HG02884 (cell line): Measurements from ENCODE around the gene HERC3.

ENCODE experiments used
- ATAC-seq: cut with Tn5 transposase; IDR thresholded peaks from one replicate; pipeline ENCODE4 v1.9.1; 2021; ENCODE audit warnings: mild to moderate bottlenecking, moderate library complexity; ENCODE audit not compliant: unreplicated experiment

HERC3 gene

GRCh38 chr4:88591787-88592599 is at the start of gene HERC3:
TSS of gene HERC3 (plus strand) at chr4:88592480. CDS start at chr4:88605824, 13,344 bp downstream.
- ATAC-seq: peak; percentile 93

- no peak for ATAC-seq
Observed at GRCh38 chr4:88549815-88550214, 42.5 kb upstream of the HERC3 start.

DNA sequence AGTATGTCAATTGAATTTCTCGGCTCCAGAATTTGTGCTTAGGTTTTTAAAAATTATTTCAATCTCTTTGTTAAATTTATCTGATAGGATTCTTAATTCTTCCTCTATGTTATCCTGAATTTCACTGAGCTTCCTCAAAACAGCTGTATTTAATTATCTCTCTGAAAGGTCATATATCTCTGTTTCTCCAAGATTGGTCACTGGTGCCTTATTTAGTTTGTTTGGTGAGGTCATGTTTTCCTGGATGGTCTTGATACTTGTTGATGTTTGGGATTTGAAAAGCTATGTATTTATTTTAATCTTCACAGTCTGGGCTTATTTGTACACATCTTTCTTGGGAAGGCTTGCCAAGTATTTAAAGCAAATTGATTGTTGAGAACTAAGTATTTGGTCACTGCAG is 24.7 kb upstream of the HERC3 start:
- no peak for ATAC-seq

DNA sequence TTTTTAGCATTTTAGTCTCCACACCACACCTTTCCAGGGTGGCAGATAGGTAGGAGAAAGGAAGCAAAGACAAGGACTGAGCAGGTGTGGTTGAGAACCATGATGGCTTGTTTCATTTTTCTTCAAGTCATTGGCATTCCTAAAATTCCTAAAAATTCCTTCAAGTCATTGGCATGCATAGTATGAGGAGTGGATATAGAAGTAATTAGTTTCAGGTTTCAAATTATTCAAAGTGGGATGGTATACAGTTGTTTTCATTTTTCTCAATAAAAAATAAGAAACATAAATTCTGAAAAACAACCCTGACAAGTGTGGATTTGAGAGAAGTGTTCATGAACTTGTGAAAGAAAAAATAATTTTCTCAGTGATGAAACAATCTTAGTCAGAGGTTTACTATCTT is 22.3 kb upstream of the HERC3 start:
- no peak for ATAC-seq

DNA sequence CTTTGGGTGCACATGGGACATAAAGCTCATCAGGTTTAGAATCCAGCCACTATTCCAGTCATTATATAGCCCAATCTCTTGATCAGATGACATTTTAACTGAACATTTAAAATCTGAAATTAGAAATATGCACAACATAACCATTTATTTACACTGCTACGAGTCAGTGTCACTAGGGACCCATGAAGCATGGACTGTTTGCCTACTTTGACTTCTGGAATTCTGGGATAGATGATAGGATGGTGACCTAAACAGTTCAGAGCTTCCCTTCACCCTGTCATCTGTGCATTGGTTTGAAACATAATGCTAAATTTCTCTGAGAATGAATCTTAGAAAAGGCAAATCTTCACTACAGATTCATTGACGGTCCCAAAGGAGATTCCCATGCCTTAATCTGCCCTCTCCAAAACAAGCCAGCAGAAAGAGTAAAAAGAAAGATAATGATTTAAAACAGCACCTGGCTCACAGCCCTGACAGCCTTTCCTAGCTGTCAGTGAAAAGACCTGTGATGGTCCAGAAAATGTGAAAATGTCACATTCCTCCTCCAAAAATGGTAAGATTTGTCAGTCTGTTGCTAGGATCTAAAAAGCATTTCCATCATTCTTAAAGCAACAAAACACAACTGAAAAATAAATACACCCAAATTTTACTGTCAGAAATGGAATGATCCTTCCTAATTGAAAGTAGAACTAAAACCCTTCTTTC is 18.9 kb upstream of the HERC3 start:
- no peak for ATAC-seq

DNA sequence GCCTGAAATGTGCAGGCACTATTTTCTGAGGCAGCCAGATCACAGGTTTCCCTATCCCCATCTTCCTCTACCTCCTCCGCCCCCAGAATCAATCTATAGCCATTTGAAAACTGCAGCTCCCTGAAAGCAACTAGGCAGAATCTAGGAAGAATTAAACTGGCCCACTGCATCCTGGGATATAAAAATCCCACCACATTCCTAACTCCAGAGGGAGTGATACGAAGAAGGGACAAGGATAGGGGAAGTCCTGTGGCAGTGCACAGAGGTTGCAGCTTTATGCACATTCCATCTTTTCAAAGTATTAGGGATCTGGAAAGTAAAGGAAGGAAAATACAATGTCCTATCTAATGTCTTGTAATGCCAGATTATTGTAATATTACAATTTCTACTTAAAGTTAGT is 18.3 kb upstream of the HERC3 start:
- ATAC-seq: no peak

DNA sequence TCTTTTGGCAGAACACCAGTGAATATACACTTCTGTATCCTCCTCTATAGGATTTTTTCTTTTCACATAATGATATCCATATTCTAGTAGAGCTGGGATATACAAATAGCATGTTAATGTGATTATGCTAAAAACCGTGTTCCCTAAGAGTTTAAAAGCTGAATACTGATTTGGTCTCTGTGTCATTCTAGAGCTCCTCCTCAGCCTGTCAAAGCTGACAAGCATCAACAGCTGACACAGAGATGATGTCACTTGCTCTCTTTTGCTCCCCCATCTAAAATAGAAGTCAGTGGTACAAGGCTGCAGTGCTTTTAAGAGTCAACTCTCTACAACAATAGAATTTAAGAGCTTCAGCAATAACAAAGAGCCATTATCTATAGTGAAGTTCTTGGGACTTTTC is 17.1 kb upstream of the HERC3 start:
- ATAC-seq: no peak

- no peak for ATAC-seq
Observed at GRCh38 chr4:88582493-88582892, 9.8 kb upstream of the HERC3 start.

GRCh38 chr4:88583631-88584470 is 8.4 kb upstream of the HERC3 start:
- no peak for ATAC-seq

GRCh38 chr4:88584471-88584900 is 7.8 kb upstream of the HERC3 start:
- no peak for ATAC-seq

DNA sequence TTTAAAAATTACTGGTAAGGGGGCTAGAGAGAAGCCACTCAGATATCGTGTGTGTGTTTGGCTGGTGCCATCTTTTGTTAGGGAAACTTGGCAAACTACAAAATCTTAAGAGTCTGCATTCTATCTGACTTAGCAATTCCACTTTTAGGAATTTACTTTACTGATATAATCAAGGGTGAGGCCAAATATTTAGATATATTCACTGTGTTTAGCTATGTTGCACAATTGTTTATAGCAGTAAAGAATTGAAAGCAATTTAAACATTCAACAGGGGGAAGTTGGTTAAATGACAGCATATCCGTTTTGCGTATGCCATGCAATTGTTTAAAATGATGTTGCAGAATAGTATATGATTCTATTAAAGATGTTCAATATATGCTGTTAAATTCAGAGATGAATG is 6.4 kb upstream of the HERC3 start:
- no peak for ATAC-seq

GRCh38 chr4:88587306-88587705 is 5.0 kb upstream of the HERC3 start:
- no peak for ATAC-seq

DNA sequence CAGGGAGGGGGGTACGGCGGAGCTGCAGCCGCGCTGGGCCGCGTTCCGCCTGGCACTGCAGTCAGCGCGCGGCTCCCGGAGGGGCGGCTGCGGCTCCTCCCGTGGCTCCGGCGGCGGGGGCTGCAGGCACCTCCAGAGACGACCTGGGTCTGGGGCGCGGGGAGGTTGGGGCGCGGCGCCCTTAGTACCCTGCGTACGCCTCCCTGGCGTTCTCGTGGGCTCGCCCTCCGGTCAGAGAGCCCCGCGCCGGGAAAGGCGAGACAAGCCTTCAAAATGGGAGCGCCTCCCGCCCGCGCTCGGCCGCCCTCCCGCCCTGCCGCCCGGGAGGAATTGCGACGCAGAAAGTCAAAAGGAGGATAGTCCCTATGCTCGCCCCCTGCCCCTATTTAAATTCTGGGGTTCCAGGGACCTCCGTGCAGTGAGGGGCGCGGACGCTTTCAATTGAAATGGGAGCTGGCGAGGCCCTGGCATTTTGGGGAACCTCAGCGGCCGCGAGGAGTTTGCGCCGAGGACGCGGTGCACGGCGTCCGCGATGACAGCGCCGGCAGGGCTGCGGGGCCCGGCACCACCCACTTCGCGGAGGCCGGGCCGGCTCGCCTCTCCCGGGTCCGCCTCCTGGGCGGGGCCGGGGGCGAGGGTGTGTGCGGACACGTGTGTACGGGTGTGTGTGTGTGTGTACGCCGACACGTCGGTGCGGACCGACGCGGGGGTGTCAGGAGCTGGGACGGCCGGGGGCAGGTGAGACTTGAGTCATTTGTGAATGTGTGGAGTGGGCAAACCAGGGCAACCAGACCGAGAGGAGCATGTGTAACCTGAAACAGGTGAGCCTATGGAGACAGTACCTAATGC is 544 bp downstream of the HERC3 start:
- ATAC-seq: peak; percentile 75

GRCh38 chr4:88597970-88598660 is 5.8 kb downstream of the HERC3 start:
- no peak for ATAC-seq

- no peak for ATAC-seq
Observed at GRCh38 chr4:88599298-88599697, 7.0 kb downstream of the HERC3 start.

DNA sequence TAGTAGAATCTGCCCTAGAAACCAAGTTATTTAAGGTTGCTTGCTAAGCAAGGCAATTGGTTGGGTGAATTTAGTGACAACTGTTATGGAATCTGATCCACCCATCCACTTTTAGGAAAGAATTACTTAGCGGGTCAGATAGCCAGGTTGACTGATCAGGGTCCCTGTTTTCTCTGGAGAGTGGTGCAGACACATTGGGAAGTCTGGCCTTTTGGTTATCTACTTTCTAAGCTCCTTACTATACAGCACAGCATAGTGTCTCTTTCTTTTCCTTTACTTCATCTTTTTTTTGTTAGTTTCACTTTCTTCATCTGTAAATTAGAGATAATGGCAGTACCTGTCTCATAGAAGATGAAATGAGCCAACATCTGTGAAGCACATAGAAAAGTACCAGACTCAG is 7.4 kb downstream of the HERC3 start:
- ATAC-seq: no peak

DNA sequence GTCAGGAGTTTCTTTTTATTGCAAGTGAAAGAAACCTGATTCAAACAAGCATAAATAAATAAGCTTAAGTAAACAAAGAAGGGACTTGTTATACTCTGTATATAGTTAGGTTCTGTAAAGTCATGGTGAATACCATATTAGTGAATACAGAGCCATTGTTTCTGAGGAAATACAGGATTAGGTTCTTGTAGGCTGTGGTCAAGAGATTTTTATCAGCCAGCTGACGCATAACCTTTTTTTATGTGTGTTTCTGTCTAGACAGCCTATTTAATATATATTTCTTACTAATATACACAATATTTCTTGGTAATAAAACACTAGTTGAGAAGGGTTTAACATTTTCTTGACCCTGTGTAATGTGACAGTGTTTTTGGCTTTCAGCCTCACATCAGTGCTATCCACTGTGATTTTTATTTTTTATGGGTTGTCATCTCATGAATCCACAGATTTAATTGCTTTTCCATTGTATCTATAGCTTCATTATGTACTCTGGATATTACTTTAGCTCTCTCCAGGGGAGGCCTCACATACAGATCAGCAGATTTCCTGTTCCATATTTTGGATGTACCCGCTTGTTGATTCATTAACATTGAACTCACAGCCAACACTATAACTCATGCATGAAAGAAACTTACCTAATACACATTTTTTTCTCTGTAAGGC is 8.0 kb downstream of the HERC3 start:
- no peak for ATAC-seq

- ATAC-seq: no peak
Observed at GRCh38 chr4:88604978-88605678, 12.8 kb downstream of the HERC3 start.

DNA sequence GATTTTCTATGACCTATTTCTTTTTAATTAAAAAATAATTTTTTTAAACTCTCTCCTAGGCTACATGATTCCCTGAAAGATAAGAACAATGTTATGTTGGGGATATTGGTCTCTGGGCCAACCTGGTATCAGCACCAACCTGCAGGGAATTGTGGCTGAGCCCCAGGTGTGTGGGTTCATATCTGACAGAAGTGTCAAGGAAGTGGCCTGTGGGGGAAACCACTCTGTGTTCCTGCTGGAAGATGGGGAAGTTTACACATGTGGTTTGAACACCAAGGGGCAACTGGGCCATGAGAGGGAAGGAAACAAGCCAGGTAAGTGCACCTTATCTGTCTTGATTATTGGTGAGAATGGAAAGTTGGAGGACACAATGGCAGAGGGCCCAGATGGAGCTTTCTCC is 13.5 kb downstream of the HERC3 start:
- no peak for ATAC-seq
